ENCODE measurements around the gene ADGRG1.

DNA sequence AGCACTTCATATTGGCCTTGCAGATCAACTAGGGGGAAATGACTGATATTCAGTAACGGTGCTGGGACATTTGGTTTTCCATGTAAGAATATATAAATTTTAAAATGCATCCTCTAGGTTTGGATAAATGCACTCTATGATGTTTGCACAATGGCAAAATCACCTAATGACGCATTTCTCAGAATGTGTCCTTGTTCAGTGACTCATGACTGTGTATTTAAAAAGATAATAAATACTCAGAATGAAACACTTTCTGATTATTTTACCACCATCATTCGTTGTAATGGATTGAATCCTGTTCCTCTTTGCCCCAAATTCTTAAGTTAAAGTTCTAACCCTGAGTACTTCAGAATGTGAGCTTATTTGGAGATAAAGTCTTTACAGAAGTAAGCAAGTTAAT lies 17.2 kb upstream of the ADGRG1 start:
- TF ChIP-seq, protein P1, sequence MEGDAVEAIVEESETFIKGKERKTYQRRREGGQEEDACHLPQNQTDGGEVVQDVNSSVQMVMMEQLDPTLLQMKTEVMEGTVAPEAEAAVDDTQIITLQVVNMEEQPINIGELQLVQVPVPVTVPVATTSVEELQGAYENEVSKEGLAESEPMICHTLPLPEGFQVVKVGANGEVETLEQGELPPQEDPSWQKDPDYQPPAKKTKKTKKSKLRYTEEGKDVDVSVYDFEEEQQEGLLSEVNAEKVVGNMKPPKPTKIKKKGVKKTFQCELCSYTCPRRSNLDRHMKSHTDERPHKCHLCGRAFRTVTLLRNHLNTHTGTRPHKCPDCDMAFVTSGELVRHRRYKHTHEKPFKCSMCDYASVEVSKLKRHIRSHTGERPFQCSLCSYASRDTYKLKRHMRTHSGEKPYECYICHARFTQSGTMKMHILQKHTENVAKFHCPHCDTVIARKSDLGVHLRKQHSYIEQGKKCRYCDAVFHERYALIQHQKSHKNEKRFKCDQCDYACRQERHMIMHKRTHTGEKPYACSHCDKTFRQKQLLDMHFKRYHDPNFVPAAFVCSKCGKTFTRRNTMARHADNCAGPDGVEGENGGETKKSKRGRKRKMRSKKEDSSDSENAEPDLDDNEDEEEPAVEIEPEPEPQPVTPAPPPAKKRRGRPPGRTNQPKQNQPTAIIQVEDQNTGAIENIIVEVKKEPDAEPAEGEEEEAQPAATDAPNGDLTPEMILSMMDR (IDR thresholded peaks at IDR 0.05), result no peak
- no peak for TF ChIP-seq POLR2A (IDR thresholded peaks at IDR 0.05)
